HEK293 (cell line): Measurements from ENCODE around the gene AOC3.
A peak's percentile ranks its signal among the peaks of the same experiment; 100 is the strongest.

Experiments
- CTCF ChIA-PET: fragments of 350-600 bp; formaldehyde crosslinking; extraction: SDS; loops from one replicate; lab custom pipeline; 2021; ENCODE audit warnings: antibody characterized with exemption; lab: Yijun Ruan, JAX
- POLR2A ChIA-PET: fragments of 300-600 bp; formaldehyde crosslinking; extraction: SDS; loops from one replicate; lab custom pipeline; 2020; ENCODE audit warnings: antibody characterized with exemption, inconsistent platforms; lab: Yijun Ruan, JAX
- H3K27ac ChIP-seq: fragments of 200-500 bp; sonication (Bioruptor generic); 2 replicates; pipeline ENCODE4 v1.5.1; 2014; ENCODE audit warnings: low read depth, low read length, control low read depth, inconsistent platforms; ENCODE audit errors: extremely low read depth
- H3K36me3 ChIP-seq, 2 experiments: fragments of 200-500 bp in 1 of 2; sonication (Bioruptor generic) in 1 of 2; 1 replicate in 1 of 2; 2 replicates in 1 of 2; pipeline ENCODE4 v1.5.1; 2014 to 2017; ENCODE audit warnings: inconsistent platforms in 2 of 2, low read length in 2 of 2; ENCODE audit not compliant: control insufficient read depth in 2 of 2, insufficient read depth in 1 of 2
- H3K4me1 ChIP-seq: fragments of 200-500 bp; sonication (Bioruptor generic); 2 replicates; pipeline ENCODE4 v1.5.1; 2014; ENCODE audit warnings: mild to moderate bottlenecking, low read length, inconsistent platforms; ENCODE audit not compliant: control insufficient read depth, insufficient read depth
- H3K4me3 ChIP-seq: 2 replicates; pipeline ENCODE4 v1.5.1; 2011; ENCODE audit warnings: low read depth, mild to moderate bottlenecking, control low read depth, low read length, moderate library complexity
- H3K9me3 ChIP-seq: fragments of 200-500 bp; sonication (Bioruptor generic); 2 replicates; pipeline ENCODE4 v1.5.1; 2014; ENCODE audit warnings: low read depth, low read length, inconsistent platforms; ENCODE audit not compliant: control insufficient read depth, insufficient read depth
- GFI1B ChIP-seq: fragments of 450-650 bp; formaldehyde crosslinking; IDR thresholded peaks from 2 replicates; pipeline ENCODE4 v1.5.1; 2016; ENCODE audit warnings: missing biosample characterization, missing genetic modification characterization
- GLI2 ChIP-seq: fragments of 450-650 bp; formaldehyde crosslinking; IDR thresholded peaks from 2 replicates; pipeline ENCODE4; 2017; ENCODE audit warnings: missing biosample characterization, missing genetic modification characterization, low read depth, borderline replicate concordance
- KLF16 ChIP-seq: fragments of 450-650 bp; formaldehyde crosslinking; IDR thresholded peaks from 2 replicates; pipeline ENCODE4 v1.5.1; 2017; ENCODE audit warnings: missing biosample characterization, missing genetic modification characterization
- ZBTB7A ChIP-seq: fragments of 450-650 bp; formaldehyde crosslinking; IDR thresholded peaks from 2 replicates; pipeline ENCODE4 v1.5.1; 2016; ENCODE audit warnings: low read depth, missing biosample characterization, missing genetic modification characterization
- ZEB2 ChIP-seq: fragments of 450-650 bp; formaldehyde crosslinking; IDR thresholded peaks from 2 replicates; pipeline ENCODE4 v1.5.1; 2016; ENCODE audit warnings: missing biosample characterization, missing genetic modification characterization
- ZFP69B ChIP-seq: fragments of 450-650 bp; formaldehyde crosslinking; IDR thresholded peaks from 2 replicates; pipeline ENCODE4 v1.5.1; 2016; ENCODE audit warnings: missing biosample characterization, missing genetic modification characterization
- ZNF112 ChIP-seq: fragments of 450-650 bp; formaldehyde crosslinking; IDR thresholded peaks from 2 replicates; pipeline ENCODE4 v1.5.0; 2017; ENCODE audit warnings: missing biosample characterization, missing genetic modification characterization
- ZNF23 ChIP-seq: fragments of 450-650 bp; formaldehyde crosslinking; IDR thresholded peaks from 2 replicates; pipeline ENCODE4 v1.5.1; 2016; ENCODE audit warnings: missing biosample characterization, missing genetic modification characterization, borderline replicate concordance
- ZNF239 ChIP-seq: fragments of 450-650 bp; formaldehyde crosslinking; IDR thresholded peaks from 2 replicates; pipeline ENCODE4 v1.5.1; 2016; ENCODE audit warnings: missing biosample characterization, missing genetic modification characterization
- ZNF302 ChIP-seq: fragments of 450-650 bp; formaldehyde crosslinking; IDR thresholded peaks from 2 replicates; pipeline ENCODE4 v1.5.1; 2016; ENCODE audit warnings: missing biosample characterization, missing genetic modification characterization, low read depth
- ZNF473 ChIP-seq: fragments of 450-650 bp; formaldehyde crosslinking; IDR thresholded peaks from 2 replicates; pipeline ENCODE4 v1.5.1; 2017; ENCODE audit warnings: missing biosample characterization, missing genetic modification characterization
- ZNF555 ChIP-seq: fragments of 450-650 bp; formaldehyde crosslinking; conservative IDR thresholded peaks from 2 replicates; pipeline ENCODE4 v1.5.1; 2017; ENCODE audit warnings: missing biosample characterization, mild to moderate bottlenecking, missing genetic modification characterization, inconsistent platforms
- ZNF624 ChIP-seq: fragments of 450-650 bp; formaldehyde crosslinking; IDR thresholded peaks from 2 replicates; pipeline ENCODE4 v1.5.1; 2017; ENCODE audit warnings: missing biosample characterization, missing genetic modification characterization
- ZNF660 ChIP-seq: fragments of 450-650 bp; IDR thresholded peaks from 2 replicates; pipeline ENCODE4 v1.5.1; 2018; ENCODE audit warnings: missing biosample characterization, mild to moderate bottlenecking, missing genetic modification characterization
- ZNF670 ChIP-seq: fragments of 450-650 bp; formaldehyde crosslinking; IDR thresholded peaks from 2 replicates; pipeline ENCODE4 v1.5.1; 2016; ENCODE audit warnings: missing biosample characterization, missing genetic modification characterization, low read depth
- ZNF677 ChIP-seq: fragments of 450-650 bp; IDR thresholded peaks from 2 replicates; pipeline ENCODE4 v1.5.0; 2018; ENCODE audit warnings: missing biosample characterization, mild to moderate bottlenecking, missing genetic modification characterization, moderate library complexity
- ZNF76 ChIP-seq: fragments of 450-650 bp; formaldehyde crosslinking; IDR thresholded peaks from 2 replicates; pipeline ENCODE4; 2016; ENCODE audit warnings: low read depth, missing biosample characterization, missing genetic modification characterization, borderline replicate concordance
- ZSCAN30 ChIP-seq: fragments of 450-650 bp; IDR thresholded peaks from 2 replicates; pipeline ENCODE4 v1.5.1; 2018; ENCODE audit warnings: missing biosample characterization, mild to moderate bottlenecking, missing genetic modification characterization, moderate library complexity
- ZXDB ChIP-seq: fragments of 450-650 bp; formaldehyde crosslinking; IDR thresholded peaks from 2 replicates; pipeline ENCODE4 v1.5.1; 2016; ENCODE audit warnings: missing biosample characterization, missing genetic modification characterization
- TF ChIP-seq, protein P1 (sequence below): fragments of 450-650 bp; formaldehyde crosslinking; IDR thresholded peaks from 2 replicates; pipeline ENCODE4 v1.5.1; 2016; ENCODE audit warnings: missing biosample characterization, missing genetic modification characterization
- TF ChIP-seq, protein P2 (sequence below): fragments of 450-650 bp; formaldehyde crosslinking; IDR thresholded peaks from 2 replicates; pipeline ENCODE4 v1.5.1; 2016; ENCODE audit warnings: missing biosample characterization, missing genetic modification characterization
- TF ChIP-seq, protein P3 (sequence below): fragments of 450-650 bp; formaldehyde crosslinking; IDR thresholded peaks from 2 replicates; pipeline ENCODE4 v1.5.1; 2016; ENCODE audit warnings: missing biosample characterization, missing genetic modification characterization
- TF ChIP-seq, protein P4 (sequence below): fragments of 450-650 bp; formaldehyde crosslinking; IDR thresholded peaks from 2 replicates; pipeline ENCODE4 v1.5.1; 2016; ENCODE audit warnings: missing biosample characterization, missing genetic modification characterization
- TF ChIP-seq, protein P5 (sequence below): fragments of 450-650 bp; formaldehyde crosslinking; IDR thresholded peaks from 2 replicates; pipeline ENCODE4 v1.5.1; 2016; ENCODE audit warnings: missing biosample characterization, missing genetic modification characterization, low read depth
- TF ChIP-seq, protein P6 (sequence below): fragments of 450-650 bp; formaldehyde crosslinking; IDR thresholded peaks from 2 replicates; pipeline ENCODE4 v1.5.1; 2016; ENCODE audit warnings: missing biosample characterization, missing genetic modification characterization

The AOC3 gene

DNA sequence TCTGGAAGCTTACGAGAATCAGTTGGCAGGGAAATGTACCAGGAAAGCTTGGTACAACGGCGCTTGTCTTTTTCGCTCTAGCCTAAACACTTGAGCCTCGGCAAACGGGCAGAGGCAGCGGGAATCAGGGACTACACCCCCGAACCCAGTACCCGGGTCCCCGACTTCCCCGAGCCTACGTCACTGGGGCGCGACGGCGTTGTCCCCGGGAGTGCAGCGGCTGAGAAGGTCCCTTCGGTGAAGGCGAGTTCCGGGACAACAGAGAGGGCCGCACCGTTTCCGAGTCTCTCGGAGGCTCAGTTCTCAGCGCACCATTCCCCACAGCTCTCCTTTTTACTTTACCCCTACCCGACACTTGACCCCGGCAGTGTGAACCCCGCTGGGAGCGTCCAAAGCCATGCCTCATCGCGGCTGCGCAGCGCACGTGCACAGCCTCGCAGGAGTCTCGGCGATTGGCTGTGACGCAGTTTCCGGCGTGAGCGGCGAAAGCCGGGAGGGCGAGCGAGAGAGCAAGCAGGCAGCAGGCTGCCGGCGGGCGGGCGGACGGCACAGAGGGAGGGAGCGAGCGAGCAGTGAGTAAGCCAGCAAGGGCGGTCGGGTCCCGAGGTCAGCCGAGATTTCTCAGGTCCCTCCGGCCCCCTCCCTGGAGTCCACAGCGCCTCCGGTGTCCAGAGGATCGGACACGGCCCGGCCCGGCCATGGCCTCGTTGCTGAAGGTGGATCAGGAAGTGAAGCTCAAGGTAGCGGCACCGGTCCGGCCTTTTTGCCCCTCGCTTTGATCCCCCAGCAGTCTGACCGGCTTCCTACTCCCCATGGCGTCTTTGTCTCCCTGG is 17.8 kb upstream of the AOC3 start, which contains the start of gene PSME3:
Gene PSME3, plus strand, starts transcription at position 464 of the 833 bp plus-strand sequence. Its CDS starts 235 bp downstream, at position 699.
- POLR2A ChIA-PET, result interaction anchor here (0.6 to 3.3 kb wide), 19 partner anchors 9 to 604 kb away, joined by 3 to 35 read pairs (median 3); partner anchors contain the start of genes AOC2, BECN1, CCR10 and PSMC3IP
- Histone ChIP-seq H3K9me3 (no peaks in the 10 kb centered on the region), H3K36me3 (peaks cover 36% of the 10 kb centered on the region in 2 experiments), H3K4me3 (peak within 1 kb of the TSS; percentile 86), H3K4me1 (peaks cover 5% of the 10 kb centered on the region), H3K27ac (peak within 1 kb of the TSS; percentile 83)
- CTCF ChIA-PET, result interaction anchor here (0.5 to 6.4 kb wide), 10 partner anchors 10 to 505 kb away, joined by 3 to 52 read pairs (median 4); partner anchors contain the start of genes AOC2 and BECN1
- TF ChIP-seq ZNF677 (tag by site-specific recombination), result no peak
- 0 out of 2 replicates have a peak, but pooled peaks have one; percentile 25 for TF ChIP-seq ZFP69B (tag by site-specific recombination)
- TF ChIP-seq, protein P1, sequence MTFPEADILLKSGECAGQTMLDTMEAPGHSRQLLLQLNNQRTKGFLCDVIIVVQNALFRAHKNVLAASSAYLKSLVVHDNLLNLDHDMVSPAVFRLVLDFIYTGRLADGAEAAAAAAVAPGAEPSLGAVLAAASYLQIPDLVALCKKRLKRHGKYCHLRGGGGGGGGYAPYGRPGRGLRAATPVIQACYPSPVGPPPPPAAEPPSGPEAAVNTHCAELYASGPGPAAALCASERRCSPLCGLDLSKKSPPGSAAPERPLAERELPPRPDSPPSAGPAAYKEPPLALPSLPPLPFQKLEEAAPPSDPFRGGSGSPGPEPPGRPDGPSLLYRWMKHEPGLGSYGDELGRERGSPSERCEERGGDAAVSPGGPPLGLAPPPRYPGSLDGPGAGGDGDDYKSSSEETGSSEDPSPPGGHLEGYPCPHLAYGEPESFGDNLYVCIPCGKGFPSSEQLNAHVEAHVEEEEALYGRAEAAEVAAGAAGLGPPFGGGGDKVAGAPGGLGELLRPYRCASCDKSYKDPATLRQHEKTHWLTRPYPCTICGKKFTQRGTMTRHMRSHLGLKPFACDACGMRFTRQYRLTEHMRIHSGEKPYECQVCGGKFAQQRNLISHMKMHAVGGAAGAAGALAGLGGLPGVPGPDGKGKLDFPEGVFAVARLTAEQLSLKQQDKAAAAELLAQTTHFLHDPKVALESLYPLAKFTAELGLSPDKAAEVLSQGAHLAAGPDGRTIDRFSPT, result no peak
- TF ChIP-seq, protein P2, sequence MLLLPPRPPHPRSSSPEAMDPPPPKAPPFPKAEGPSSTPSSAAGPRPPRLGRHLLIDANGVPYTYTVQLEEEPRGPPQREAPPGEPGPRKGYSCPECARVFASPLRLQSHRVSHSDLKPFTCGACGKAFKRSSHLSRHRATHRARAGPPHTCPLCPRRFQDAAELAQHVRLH (tag by site-specific recombination), result peak; percentile 85
- no peak for TF ChIP-seq ZNF302 (tag by site-specific recombination)
- 0 out of 2 replicates have a peak, but pooled peaks have one; percentile 23 for TF ChIP-seq GFI1B (tag by site-specific recombination)
- TF ChIP-seq ZNF76, result peak; percentile 83
- peak; percentile 15; the same call in 1 of the 2 replicates for TF ChIP-seq ZNF660 (tag by site-specific recombination)
- no peak for TF ChIP-seq ZNF112 (tag by site-specific recombination)
- TF ChIP-seq ZNF473 (tag by site-specific recombination), result no peak
- peak; percentile 18 for TF ChIP-seq ZSCAN30 (tag by site-specific recombination)
- no peak for TF ChIP-seq GLI2 (tag by site-specific recombination)
- TF ChIP-seq ZNF555, result no peak
- no peak for TF ChIP-seq ZNF670 (tag by site-specific recombination)
- peak; percentile 77 for TF ChIP-seq ZEB2 (tag by site-specific recombination)
- TF ChIP-seq ZNF239 (tag by site-specific recombination), result no peak
- TF ChIP-seq KLF16 (tag by site-specific recombination), result peak; percentile 81
- peak; percentile 89 for TF ChIP-seq ZXDB
- no peak for TF ChIP-seq ZNF624 (tag by site-specific recombination)
- TF ChIP-seq ZNF23 (tag by site-specific recombination), result no peak
- TF ChIP-seq, protein P3, sequence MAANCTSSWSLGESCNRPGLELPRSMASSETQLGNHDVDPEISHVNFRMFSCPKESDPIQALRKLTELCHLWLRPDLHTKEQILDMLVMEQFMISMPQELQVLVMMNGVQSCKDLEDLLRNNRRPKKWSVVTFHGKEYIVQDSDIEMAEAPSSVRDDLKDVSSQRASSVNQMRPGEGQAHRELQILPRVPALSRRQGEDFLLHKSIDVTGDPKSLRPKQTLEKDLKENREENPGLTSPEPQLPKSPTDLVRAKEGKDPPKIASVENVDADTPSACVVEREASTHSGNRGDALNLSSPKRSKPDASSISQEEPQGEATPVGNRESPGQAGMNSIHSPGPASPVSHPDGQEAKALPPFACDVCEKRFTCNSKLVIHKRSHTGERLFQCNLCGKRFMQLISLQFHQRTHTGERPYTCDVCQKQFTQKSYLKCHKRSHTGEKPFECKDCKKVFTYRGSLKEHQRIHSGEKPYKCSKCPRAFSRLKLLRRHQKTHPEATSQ (tag by site-specific recombination), result peak; percentile 67; the same call in 1 of the 2 replicates
- TF ChIP-seq, protein P4, sequence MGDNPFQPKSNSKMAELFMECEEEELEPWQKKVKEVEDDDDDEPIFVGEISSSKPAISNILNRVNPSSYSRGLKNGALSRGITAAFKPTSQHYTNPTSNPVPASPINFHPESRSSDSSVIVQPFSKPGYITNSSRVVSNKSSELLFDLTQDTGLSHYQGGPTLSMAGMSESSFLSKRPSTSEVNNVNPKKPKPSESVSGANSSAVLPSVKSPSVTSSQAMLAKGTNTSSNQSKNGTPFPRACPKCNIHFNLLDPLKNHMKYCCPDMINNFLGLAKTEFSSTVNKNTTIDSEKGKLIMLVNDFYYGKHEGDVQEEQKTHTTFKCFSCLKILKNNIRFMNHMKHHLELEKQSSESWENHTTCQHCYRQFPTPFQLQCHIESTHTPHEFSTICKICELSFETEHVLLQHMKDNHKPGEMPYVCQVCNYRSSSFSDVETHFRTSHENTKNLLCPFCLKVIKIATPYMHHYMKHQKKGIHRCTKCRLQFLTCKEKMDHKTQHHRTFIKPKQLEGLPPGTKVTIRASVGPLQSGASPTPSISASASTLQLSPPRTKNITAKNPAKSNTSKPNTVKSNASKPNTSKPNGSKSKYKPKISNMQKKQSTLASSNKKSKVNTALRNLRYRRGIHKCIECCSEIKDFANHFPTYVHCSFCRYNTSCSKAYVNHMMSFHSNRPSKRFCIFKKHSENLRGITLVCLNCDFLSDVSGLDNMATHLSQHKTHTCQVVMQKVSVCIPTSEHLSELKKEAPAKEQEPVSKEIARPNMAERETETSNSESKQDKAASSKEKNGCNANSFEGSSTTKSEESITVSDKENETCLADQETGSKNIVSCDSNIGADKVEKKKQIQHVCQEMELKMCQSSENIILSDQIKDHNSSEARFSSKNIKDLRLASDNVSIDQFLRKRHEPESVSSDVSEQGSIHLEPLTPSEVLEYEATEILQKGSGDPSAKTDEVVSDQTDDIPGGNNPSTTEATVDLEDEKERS (tag by site-specific recombination), result no peak; the same call in 1 of the 2 replicates
- TF ChIP-seq, protein P5, sequence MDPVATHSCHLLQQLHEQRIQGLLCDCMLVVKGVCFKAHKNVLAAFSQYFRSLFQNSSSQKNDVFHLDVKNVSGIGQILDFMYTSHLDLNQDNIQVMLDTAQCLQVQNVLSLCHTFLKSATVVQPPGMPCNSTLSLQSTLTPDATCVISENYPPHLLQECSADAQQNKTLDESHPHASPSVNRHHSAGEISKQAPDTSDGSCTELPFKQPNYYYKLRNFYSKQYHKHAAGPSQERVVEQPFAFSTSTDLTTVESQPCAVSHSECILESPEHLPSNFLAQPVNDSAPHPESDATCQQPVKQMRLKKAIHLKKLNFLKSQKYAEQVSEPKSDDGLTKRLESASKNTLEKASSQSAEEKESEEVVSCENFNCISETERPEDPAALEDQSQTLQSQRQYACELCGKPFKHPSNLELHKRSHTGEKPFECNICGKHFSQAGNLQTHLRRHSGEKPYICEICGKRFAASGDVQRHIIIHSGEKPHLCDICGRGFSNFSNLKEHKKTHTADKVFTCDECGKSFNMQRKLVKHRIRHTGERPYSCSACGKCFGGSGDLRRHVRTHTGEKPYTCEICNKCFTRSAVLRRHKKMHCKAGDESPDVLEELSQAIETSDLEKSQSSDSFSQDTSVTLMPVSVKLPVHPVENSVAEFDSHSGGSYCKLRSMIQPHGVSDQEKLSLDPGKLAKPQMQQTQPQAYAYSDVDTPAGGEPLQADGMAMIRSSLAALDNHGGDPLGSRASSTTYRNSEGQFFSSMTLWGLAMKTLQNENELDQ (tag by site-specific recombination), result no peak
- no peak for TF ChIP-seq ZBTB7A (tag by site-specific recombination)
- TF ChIP-seq, protein P6, sequence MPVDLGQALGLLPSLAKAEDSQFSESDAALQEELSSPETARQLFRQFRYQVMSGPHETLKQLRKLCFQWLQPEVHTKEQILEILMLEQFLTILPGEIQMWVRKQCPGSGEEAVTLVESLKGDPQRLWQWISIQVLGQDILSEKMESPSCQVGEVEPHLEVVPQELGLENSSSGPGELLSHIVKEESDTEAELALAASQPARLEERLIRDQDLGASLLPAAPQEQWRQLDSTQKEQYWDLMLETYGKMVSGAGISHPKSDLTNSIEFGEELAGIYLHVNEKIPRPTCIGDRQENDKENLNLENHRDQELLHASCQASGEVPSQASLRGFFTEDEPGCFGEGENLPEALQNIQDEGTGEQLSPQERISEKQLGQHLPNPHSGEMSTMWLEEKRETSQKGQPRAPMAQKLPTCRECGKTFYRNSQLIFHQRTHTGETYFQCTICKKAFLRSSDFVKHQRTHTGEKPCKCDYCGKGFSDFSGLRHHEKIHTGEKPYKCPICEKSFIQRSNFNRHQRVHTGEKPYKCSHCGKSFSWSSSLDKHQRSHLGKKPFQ (tag by site-specific recombination), result peak; percentile 95
